ENCODE results near the gene ADAM12.

GRCh38 chr10:126041117-126041516 is 347.2 kb downstream of the ADAM12 start:
- TF ChIP-seq POLR2AphosphoS5 (IDR thresholded peaks at IDR 0.05), result no peak
- TF ChIP-seq, protein P1, sequence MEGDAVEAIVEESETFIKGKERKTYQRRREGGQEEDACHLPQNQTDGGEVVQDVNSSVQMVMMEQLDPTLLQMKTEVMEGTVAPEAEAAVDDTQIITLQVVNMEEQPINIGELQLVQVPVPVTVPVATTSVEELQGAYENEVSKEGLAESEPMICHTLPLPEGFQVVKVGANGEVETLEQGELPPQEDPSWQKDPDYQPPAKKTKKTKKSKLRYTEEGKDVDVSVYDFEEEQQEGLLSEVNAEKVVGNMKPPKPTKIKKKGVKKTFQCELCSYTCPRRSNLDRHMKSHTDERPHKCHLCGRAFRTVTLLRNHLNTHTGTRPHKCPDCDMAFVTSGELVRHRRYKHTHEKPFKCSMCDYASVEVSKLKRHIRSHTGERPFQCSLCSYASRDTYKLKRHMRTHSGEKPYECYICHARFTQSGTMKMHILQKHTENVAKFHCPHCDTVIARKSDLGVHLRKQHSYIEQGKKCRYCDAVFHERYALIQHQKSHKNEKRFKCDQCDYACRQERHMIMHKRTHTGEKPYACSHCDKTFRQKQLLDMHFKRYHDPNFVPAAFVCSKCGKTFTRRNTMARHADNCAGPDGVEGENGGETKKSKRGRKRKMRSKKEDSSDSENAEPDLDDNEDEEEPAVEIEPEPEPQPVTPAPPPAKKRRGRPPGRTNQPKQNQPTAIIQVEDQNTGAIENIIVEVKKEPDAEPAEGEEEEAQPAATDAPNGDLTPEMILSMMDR (IDR thresholded peaks at IDR 0.05), result no peak
- no peak for TF ChIP-seq EP300 (IDR thresholded peaks at IDR 0.05)
- no peak for TF ChIP-seq POLR2A (IDR thresholded peaks at IDR 0.05)

Data from suprapubic skin (tissue), 4 donors.